Hepatocyte (in vitro differentiated cells): ENCODE measurements around the gene SDK1. TPM values are rescaled to one million over a fixed set of nuclear protein-coding genes. Genes with fewer than 3 reads are reported as not detected.

Experiments
- DNase-seq: peaks from one replicate; pipeline ENCODE4 v3.0.0-alpha.2; 2016; ENCODE audit warnings: low spot score
- H2AFZ ChIP-seq: fragments of 200-600 bp; sonication (generic); 2 replicates; pipeline ENCODE4 v1.6.0; 2016; ENCODE audit warnings: antibody characterized with exemption, mild to moderate bottlenecking
- H3K27ac ChIP-seq: fragments of 200-600 bp; sonication (generic); 2 replicates; pipeline ENCODE4 v1.5.1; 2016; ENCODE audit warnings: mild to moderate bottlenecking
- H3K27me3 ChIP-seq: fragments of 200-600 bp; sonication (generic); 2 replicates; pipeline ENCODE4 v1.6.1; 2016
- H3K36me3 ChIP-seq: fragments of 200-600 bp; sonication (generic); replicated peaks from 2 replicates; pipeline ENCODE4 v1.5.1; 2016; ENCODE audit warnings: low read depth; ENCODE audit not compliant: insufficient read depth
- H3K4me1 ChIP-seq: fragments of 200-600 bp; sonication (generic); 2 replicates; pipeline ENCODE4 v1.5.1; 2016; ENCODE audit warnings: mild to moderate bottlenecking, moderate library complexity; ENCODE audit not compliant: insufficient read depth
- H3K4me2 ChIP-seq: fragments of 200-600 bp; sonication (generic); 2 replicates; pipeline ENCODE4 v1.6.0; 2016
- H3K4me3 ChIP-seq: fragments of 200-600 bp; sonication (generic); 2 replicates; pipeline ENCODE4 v1.5.1; 2016; ENCODE audit warnings: mild to moderate bottlenecking
- H3K79me2 ChIP-seq: fragments of 200-600 bp; sonication (generic); 2 replicates; pipeline ENCODE4 v1.6.0; 2017; ENCODE audit warnings: mild to moderate bottlenecking
- H3K9me2 ChIP-seq: fragments of 200-600 bp; sonication (generic); replicated peaks from 2 replicates; pipeline ENCODE4 v1.6.0; 2017; ENCODE audit warnings: mild to moderate bottlenecking; ENCODE audit not compliant: insufficient read depth
- H3K9me3 ChIP-seq: fragments of 200-600 bp; sonication (generic); 2 replicates; pipeline ENCODE4 v1.5.1; 2016; ENCODE audit warnings: low read depth, mild to moderate bottlenecking
- H4K20me1 ChIP-seq: fragments of 200-600 bp; sonication (generic); 2 replicates; pipeline ENCODE4 v1.6.0; 2016; ENCODE audit warnings: mild to moderate bottlenecking; ENCODE audit not compliant: insufficient read depth, poor library complexity, severe bottlenecking
- CTCF ChIP-seq: fragments of 200-600 bp; sonication (generic); IDR thresholded peaks from 2 replicates; pipeline ENCODE4 v1.5.1; 2016; ENCODE audit warnings: antibody characterized with exemption, mild to moderate bottlenecking; ENCODE audit not compliant: poor library complexity
- EZH2 ChIP-seq: fragments of 200-600 bp; sonication (generic); IDR thresholded peaks from 2 replicates; pipeline ENCODE4 v1.6.1; 2016; ENCODE audit warnings: antibody characterized with exemption, mild to moderate bottlenecking, borderline replicate concordance
- EZH2phosphoT487 ChIP-seq: fragments of 200-600 bp; sonication (generic); IDR thresholded peaks from one replicate; pipeline ENCODE4 v1.6.1; 2018; ENCODE audit warnings: antibody characterized with exemption, mild to moderate bottlenecking, low read depth, moderate library complexity; ENCODE audit not compliant: unreplicated experiment, severe bottlenecking
- WGBS: methylation state at CpG from one replicate; pipeline ENCODE4 v1.1.6; 2016; ENCODE audit warnings: low lambda C conversion rate; ENCODE audit errors: missing lambda C conversion rate; 5-methylcytosine and 5-hydroxymethylcytosine counted together
- polyA plus RNA-seq: library from polyadenylated mRNA; unstranded; fragments of >200 nt; fragmentation: Nextera tagmentation; extraction: Ambion mirVana; gene quantifications from 2 replicates; pipeline ENCODE4 v1.2.1, GENCODE V29; 2016
- total RNA-seq: library from RNA; depleted of rRNA; stranded (reverse); fragments of >200 nt; gene quantifications from 2 replicates; pipeline ENCODE4 v1.2.3, GENCODE V29; 2014

The SDK1 gene
- total and polyA plus RNA-seq, 2 experiments from 2014 or later: 4.3 to 10.0 TPM

- WGBS: 95% methylated on average over 9 of the region's 9 CpGs
- Histone ChIP-seq H3K27me3 (no peaks in the 10 kb centered on the region), H2AFZ (no peak overlapping the region), H3K79me2 (no peaks in the 10 kb centered on the region), H3K36me3 (no peaks in the 10 kb centered on the region), H3K27ac (no peak overlapping the region), H3K9me2 (no peaks in the 10 kb centered on the region), H4K20me1 (no peaks in the 10 kb centered on the region), H3K4me1 (no peaks in the 10 kb centered on the region), H3K4me3 (no peak overlapping the region), H3K9me3 (no peaks in the 10 kb centered on the region), H3K4me2 (no peak overlapping the region)
- TF ChIP-seq CTCF (no peak), EZH2 (no peak), EZH2phosphoT487 (no peak)
- DNase-seq: no peak
These were observed 164.0 kb downstream of the SDK1 start for GRCh38 chr7:3464900-3465622.

- H4K20me1 ChIP-seq: no peaks in the 10 kb centered on the region
These were observed 165.2 kb downstream of the SDK1 start for GRCh38 chr7:3466261-3466660.

GRCh38 chr7:3469641-3470040 lies 168.6 kb downstream of the SDK1 start:
- H3K9me3 ChIP-seq: no peaks in the 10 kb centered on the region
- no peaks in the 10 kb centered on the region for H3K36me3 ChIP-seq
- no peak overlapping the region for H3K4me2 ChIP-seq
- no peak for DNase-seq
- no peak overlapping the region for H2AFZ ChIP-seq
- WGBS: 27% methylated on average over 3 of the region's 3 CpGs
- H3K79me2 ChIP-seq: no peaks in the 10 kb centered on the region
- no peak for TF ChIP-seq CTCF
- TF ChIP-seq EZH2: no peak
- no peak for TF ChIP-seq EZH2phosphoT487
- H3K9me2 ChIP-seq: no peaks in the 10 kb centered on the region
- peaks cover 9% of the 10 kb centered on the region for H3K4me1 ChIP-seq
- H3K27me3 ChIP-seq: no peaks in the 10 kb centered on the region
- H4K20me1 ChIP-seq: no peaks in the 10 kb centered on the region
- no peak overlapping the region for H3K4me3 ChIP-seq
- H3K27ac ChIP-seq: no peak overlapping the region

More at GRCh38 chr7:3466261-3466660, 165.2 kb downstream of the SDK1 start:
- no peaks in the 10 kb centered on the region for H3K27me3 ChIP-seq
- no peak overlapping the region for H3K4me2 ChIP-seq
- 59% methylated on average over 4 of the region's 4 CpGs for WGBS
- H3K4me3 ChIP-seq: no peak overlapping the region
- no peaks in the 10 kb centered on the region for H3K9me3 ChIP-seq
- no peaks in the 10 kb centered on the region for H3K9me2 ChIP-seq
- TF ChIP-seq CTCF (no peak), EZH2phosphoT487 (no peak), EZH2 (no peak)
- no peak for DNase-seq
- no peaks in the 10 kb centered on the region for H3K79me2 ChIP-seq
- H3K36me3 ChIP-seq: no peaks in the 10 kb centered on the region
- no peaks in the 10 kb centered on the region for H3K4me1 ChIP-seq
- H2AFZ ChIP-seq: no peak overlapping the region
- H3K27ac ChIP-seq: no peak overlapping the region
